SKM-1 (cell line): ENCODE results near the gene MAIP1.

Experiments
- DNase-seq: peaks from one replicate; lab custom pipeline; 2025; ENCODE audit not compliant: unreplicated experiment; lab: John Stamatoyannopoulos, UW

MAIP1 gene

GRCh38 chr2:199946836-199947235 lies 8.5 kb upstream of the MAIP1 start:
- no peak for DNase-seq

- no peak for DNase-seq
Measured at GRCh38 chr2:199950396-199950795, 5.0 kb upstream of the MAIP1 start.

DNA sequence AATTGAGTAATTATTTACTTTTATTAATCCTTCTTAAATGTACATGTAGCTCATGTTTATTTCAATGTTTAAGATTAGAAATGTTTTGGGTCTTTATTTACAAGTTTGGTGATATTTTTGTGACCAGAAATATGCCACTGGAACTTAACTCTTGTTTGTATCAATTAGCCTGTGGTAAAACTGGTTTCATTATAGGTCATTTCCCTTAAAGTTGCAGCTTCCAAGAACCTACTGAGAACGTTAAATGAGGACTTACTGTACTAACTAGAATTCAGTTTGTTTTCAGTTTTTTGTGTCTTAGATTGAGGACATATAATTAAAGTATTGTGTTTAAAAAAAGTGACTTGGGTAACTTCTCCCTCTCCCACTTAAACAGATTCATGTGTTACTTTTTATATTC lies 4.4 kb upstream of the MAIP1 start:
- DNase-seq, result no peak

- DNase-seq, result peak; percentile 48
Measured at GRCh38 chr2:199955007-199955338, 409 bp upstream of the MAIP1 start.

DNA sequence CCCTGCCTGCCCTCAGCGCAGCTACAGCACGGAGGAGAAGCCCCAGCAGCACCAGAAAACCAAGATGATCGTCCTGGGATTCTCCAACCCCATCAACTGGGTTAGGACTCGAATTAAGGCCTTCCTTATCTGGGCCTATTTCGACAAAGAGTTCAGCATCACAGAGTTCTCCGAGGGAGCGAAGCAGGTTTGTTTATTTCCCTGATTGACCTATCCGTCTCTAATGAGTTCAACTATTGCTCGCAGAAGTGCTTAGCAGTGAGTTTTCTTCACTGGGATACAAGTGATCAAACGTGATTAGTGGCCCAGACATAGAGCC lies 639 bp downstream of the MAIP1 start:
- DNase-seq, result no peak

DNA sequence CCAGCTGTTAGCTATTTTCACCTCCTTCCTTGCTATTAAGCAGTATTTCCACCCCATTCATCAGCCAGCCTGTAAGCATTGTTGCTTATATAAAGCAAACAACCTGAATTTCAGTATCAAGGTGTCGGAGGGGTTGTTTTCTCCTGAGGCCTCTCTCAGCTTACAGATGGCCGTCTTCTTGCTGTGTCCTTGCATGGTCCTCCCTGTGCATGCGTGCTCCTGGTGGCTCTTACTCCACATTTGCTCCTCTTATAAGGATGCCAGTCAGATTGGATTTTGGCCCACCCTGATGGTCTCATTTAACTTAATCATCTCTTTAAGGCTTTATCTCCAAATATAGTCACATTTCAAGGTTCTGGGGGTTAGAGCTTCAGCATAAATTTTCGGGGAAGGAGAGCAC lies 2.6 kb downstream of the MAIP1 start:
- no peak for DNase-seq

GRCh38 chr2:199962203-199962602 lies 6.8 kb downstream of the MAIP1 start:
- DNase-seq, result no peak

DNA sequence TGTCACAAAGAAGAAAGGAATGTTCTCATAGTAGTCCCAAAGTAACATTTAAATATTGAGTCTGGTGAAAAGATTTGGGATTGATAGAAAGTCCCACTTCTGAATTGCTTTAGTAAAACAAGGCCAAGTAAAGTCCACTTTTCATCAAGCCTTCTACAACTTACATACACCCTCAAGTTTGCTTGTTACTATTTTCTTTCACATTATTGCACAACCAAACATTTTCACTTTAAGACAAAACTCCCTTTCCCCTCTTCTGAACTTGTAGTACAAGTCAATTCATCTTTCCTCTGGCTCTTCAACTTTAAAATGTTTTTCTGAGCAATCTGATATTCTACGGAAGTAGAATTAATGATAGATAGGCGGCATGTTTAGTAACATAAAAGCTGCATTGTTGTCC lies 11.0 kb downstream of the MAIP1 start:
- no peak for DNase-seq

DNA sequence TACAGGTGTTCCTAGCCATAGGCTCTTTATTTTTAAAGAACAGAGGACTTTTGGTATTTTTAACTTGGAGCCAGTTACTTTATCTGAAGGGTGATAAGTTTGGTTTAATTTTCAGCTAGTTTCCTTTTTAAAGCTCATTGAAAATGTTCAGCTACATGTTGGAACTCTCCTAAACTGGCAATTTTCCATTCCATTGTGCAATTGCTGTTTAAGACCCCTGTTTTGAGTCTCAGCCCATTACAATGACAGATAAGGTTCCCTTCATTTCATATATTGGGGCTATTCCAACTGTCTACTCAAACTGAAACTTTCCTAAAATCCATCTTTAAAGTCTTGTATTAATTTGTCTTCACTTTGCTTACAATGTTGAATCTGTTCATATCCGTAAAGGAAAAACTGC lies 11.6 kb downstream of the MAIP1 start:
- no peak for DNase-seq

GRCh38 chr2:199968126-199968525 lies 12.7 kb downstream of the MAIP1 start:
- no peak for DNase-seq

- DNase-seq, result no peak
Measured at GRCh38 chr2:199972088-199972626, 16.8 kb downstream of the MAIP1 start.

GRCh38 chr2:199973703-199974102 lies 18.3 kb downstream of the MAIP1 start:
- DNase-seq, result no peak

GRCh38 chr2:199975273-199975895 lies 20.0 kb downstream of the MAIP1 start:
- no peak for DNase-seq

- DNase-seq, result no peak
Measured at GRCh38 chr2:199977984-199978415, 22.6 kb downstream of the MAIP1 start.

GRCh38 chr2:199979398-199979797 lies 24.0 kb downstream of the MAIP1 start:
- DNase-seq, result no peak

- DNase-seq, result peak; percentile 53
Measured at GRCh38 chr2:199979832-199980628, 24.6 kb downstream of the MAIP1 start.

GRCh38 chr2:199982126-199982843 lies 26.9 kb downstream of the MAIP1 start:
- DNase-seq, result no peak

- DNase-seq, result no peak
Measured at GRCh38 chr2:199983534-199983933, 28.2 kb downstream of the MAIP1 start.

DNA sequence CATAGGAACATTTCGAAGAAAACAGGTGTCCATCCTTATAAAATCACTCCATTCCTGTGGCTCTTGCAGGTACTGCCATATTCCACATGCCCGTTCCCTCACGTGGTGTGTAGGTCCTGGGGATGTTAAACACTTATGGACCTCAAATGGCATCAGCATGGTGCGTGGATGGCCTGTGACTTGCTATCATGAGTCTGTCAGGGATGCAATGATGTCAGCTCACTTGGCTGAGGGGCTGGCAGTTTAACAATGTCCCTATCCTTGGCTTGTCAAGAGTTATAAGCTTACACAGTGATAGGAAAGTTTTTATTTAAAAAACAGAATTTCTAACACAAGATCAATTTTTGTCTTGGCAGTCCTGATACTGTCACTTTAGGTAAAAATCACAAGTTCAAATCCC lies 28.8 kb downstream of the MAIP1 start:
- DNase-seq, result no peak

- DNase-seq, result no peak
Measured at GRCh38 chr2:199984755-199985154, 29.4 kb downstream of the MAIP1 start.

DNA sequence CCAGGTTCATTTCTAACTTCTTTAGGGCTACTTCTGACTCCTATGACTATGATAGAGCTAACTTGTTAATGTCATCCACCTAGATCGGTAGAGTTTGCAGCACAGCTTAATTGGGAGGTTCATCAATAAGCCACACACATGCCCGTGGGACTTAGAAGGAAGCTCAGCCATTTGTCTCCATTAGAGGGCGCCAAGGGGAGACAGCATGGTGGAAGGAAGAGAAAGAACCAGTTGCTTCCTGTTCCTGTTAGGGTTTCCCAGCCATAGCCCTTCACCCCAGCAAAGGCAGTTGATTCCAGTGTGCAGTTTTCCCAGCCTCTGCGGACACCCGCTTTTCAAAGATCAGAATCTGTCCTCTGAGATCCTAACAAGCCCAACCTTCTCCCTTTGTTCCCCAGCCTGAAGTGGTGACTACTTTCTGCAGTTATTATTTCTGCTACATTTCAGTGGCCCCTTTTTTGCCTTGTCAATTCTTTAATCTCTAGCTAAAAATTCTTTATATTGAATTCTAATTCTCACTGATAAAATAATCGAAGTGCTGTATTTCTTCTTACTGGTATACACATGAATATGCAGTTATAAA lies 30.3 kb downstream of the MAIP1 start:
- peak; percentile 69 for DNase-seq

DNA sequence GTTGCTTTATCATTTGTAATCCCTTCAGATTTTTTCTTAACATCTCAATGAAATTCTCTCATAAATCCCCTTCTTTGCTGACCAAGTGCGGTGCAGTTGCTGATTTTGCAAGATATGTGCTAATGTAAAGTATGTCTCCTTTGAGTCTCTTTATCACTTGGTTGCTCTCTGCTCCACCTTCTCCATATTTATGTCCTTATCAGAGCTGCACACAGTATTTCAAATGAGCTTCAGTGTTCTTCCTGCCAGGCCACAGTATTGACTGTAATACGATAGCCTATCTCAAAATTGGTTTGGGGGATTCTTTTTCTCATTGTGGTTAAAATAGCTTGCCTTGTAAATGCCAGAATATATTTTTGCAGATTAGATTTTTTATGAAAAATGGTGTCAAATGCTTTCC lies 32.2 kb downstream of the MAIP1 start:
- no peak for DNase-seq
